Gastroesophageal sphincter (tissue), 4 donors: ENCODE results near the gene MTFP1. TPM values are rescaled to one million over a fixed set of nuclear protein-coding genes. Genes with fewer than 3 reads are reported as not detected.

Source experiments
- ATAC-seq: fragments of 150-250 bp; one replicate; pipeline ENCODE4 v1.9.1; 2016; ENCODE audit warnings: mild to moderate bottlenecking, moderate library complexity
- H3K27ac ChIP-seq, 4 donors: fragments of 200-600 bp; sonication (generic) in 3 of 4; 1 replicate in 3 of 4; 2 replicates in 1 of 4; pipeline ENCODE4 v1.5.1; 2016 to 2019
- H3K27me3 ChIP-seq: fragments of 200-600 bp; sonication (generic); one replicate; pipeline ENCODE4 v1.5.1; 2019
- H3K36me3 ChIP-seq, 2 donors: fragments of 200-600 bp; sonication (generic); one replicate each; pipeline ENCODE4 v1.5.1; 2019; ENCODE audit warnings: control low read depth in 1 of 2
- H3K4me1 ChIP-seq, 3 donors: fragments of 200-600 bp; sonication (generic); 1 replicate in 2 of 3; 2 replicates in 1 of 3; pipeline ENCODE4 v1.5.1; 2016 to 2019; ENCODE audit warnings: control low read depth in 2 of 3
- H3K4me3 ChIP-seq, 2 donors: fragments of 200-600 bp; sonication (generic); one replicate each; pipeline ENCODE4 v1.5.1; 2019; ENCODE audit warnings: mild to moderate bottlenecking in 1 of 2, moderate library complexity in 1 of 2
- H3K9me3 ChIP-seq, 3 donors: fragments of 200-600 bp; sonication (generic); one replicate each; pipeline ENCODE4 v1.5.1; 2017 to 2019; ENCODE audit warnings: control low read depth in 2 of 3
- EP300 ChIP-seq: sonication (generic); formaldehyde crosslinking; IDR thresholded peaks from one replicate; pipeline ENCODE4 v1.6.1; 2017; ENCODE audit warnings: antibody characterized with exemption, mild to moderate bottlenecking
- POLR2A ChIP-seq, 2 donors: fragments of 450-650 bp; IDR thresholded peaks; one replicate each; pipeline ENCODE4 v1.6.1; 2017; ENCODE audit warnings: antibody characterized with exemption in 2 of 2, mild to moderate bottlenecking in 2 of 2, moderate library complexity in 1 of 2
- POLR2AphosphoS5 ChIP-seq: sonication (generic); formaldehyde crosslinking; IDR thresholded peaks from one replicate; pipeline ENCODE4 v1.6.1; 2017; ENCODE audit warnings: antibody characterized with exemption
- whole genome bisulfite sequencing, 2 donors: methylation state at CpG; one replicate each; pipeline ENCODE4 v1.1.5; 2018; ENCODE audit warnings: low coverage in 1 of 2; 5-methylcytosine and 5-hydroxymethylcytosine counted together
- total RNA-seq, 4 donors: library from RNA; depleted of rRNA; stranded (reverse); fragments of >200 nt; gene quantifications; one replicate each; pipeline ENCODE4 v1.1.0, GENCODE V29; 2016
- TF ChIP-seq, protein P1 (sequence below), 4 experiments: fragments of 200-600 bp in 2 of 4; fragments of 450-650 bp in 2 of 4; sonication (generic) in 1 of 4; IDR thresholded peaks; one replicate each; pipeline ENCODE4 v1.5.1; 2017 to 2019; ENCODE audit warnings: antibody characterized with exemption in 4 of 4, mild to moderate bottlenecking in 2 of 4, moderate library complexity in 2 of 4

MTFP1 gene
- total RNA-seq, 4 donors from 2014 or later = 1.1 to 10.3 (median 6.3) TPM

GRCh38 chr22:30430933-30431332 is 5.4 kb downstream of the MTFP1 start:
- Histone ChIP-seq H3K27me3 (no peaks in the 10 kb centered on the region), H3K9me3 (no peaks in the 10 kb centered on the region), H3K27ac (no peak overlapping the region), H3K4me3 (no peak overlapping the region), H3K36me3 (no peaks in the 10 kb centered on the region), H3K4me1 (peaks cover 0 to 11% (median 3%) of the 10 kb centered on the region in 3 donors)
- TF ChIP-seq POLR2AphosphoS5 (no peak), POLR2A (IDR thresholded peaks at IDR 0.05) (no peak)
- TF ChIP-seq, protein P1, sequence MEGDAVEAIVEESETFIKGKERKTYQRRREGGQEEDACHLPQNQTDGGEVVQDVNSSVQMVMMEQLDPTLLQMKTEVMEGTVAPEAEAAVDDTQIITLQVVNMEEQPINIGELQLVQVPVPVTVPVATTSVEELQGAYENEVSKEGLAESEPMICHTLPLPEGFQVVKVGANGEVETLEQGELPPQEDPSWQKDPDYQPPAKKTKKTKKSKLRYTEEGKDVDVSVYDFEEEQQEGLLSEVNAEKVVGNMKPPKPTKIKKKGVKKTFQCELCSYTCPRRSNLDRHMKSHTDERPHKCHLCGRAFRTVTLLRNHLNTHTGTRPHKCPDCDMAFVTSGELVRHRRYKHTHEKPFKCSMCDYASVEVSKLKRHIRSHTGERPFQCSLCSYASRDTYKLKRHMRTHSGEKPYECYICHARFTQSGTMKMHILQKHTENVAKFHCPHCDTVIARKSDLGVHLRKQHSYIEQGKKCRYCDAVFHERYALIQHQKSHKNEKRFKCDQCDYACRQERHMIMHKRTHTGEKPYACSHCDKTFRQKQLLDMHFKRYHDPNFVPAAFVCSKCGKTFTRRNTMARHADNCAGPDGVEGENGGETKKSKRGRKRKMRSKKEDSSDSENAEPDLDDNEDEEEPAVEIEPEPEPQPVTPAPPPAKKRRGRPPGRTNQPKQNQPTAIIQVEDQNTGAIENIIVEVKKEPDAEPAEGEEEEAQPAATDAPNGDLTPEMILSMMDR (IDR thresholded peaks at IDR 0.05) = no peak
- WGBS, 2 donors = 70% methylated on average over 2 of the region's 4 CpGs; no CpG with 5 or more reads in 1 of the 2 donors
- ATAC-seq = no peak

GRCh38 chr22:30432096-30432495 is 6.5 kb downstream of the MTFP1 start:
- Histone ChIP-seq H3K4me3 (no peak overlapping the region), H3K9me3 (no peaks in the 10 kb centered on the region), H3K4me1 (no peaks in the 10 kb centered on the region), H3K27ac (no peak overlapping the region), H3K27me3 (no peaks in the 10 kb centered on the region), H3K36me3 (no peaks in the 10 kb centered on the region)
- no peak for ATAC-seq
- 100% methylated on average over 1 of the region's 4 CpGs; no CpG with 5 or more reads in 1 of the 2 donors for WGBS, 2 donors
- TF ChIP-seq POLR2A (IDR thresholded peaks at IDR 0.05) = no peak

DNA sequence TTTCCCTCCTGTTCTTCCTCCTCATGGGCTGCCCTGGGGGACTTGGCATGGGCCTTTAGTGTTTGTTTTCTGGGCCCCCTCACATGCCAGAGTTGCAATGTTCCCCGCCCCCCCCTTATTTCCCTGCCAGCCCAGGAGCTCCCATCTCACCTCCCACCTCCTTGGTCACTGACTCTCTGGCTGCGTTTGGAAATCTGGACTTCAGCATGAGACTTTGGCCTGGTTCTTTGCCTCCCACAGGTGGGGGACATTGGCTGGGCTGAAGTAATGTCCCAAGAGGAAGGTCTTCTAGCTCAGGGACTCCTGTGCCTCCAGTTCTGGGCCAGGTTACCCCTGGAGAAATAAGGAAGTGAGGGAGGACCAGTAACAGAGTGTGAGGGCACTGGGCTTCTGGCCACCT is 7.0 kb downstream of the MTFP1 start:
- Histone ChIP-seq H3K9me3 (no peaks in the 10 kb centered on the region), H3K36me3 (no peaks in the 10 kb centered on the region), H3K27me3 (no peaks in the 10 kb centered on the region), H3K4me1 (no peaks in the 10 kb centered on the region), H3K27ac (no peak overlapping the region), H3K4me3 (no peak overlapping the region)
- no peak for ATAC-seq
- WGBS, 2 donors = 20% methylated on average over 1 of the region's 2 CpGs; no CpG with 5 or more reads in 1 of the 2 donors
- no peak for TF ChIP-seq EP300
- TF ChIP-seq POLR2AphosphoS5 = no peak
- TF ChIP-seq POLR2A (IDR thresholded peaks at IDR 0.05) = no peak
- TF ChIP-seq, protein P1 (IDR thresholded peaks at IDR 0.05) = no peak

- WGBS, 2 donors = 93% methylated on average over 3 of the region's 3 CpGs; no CpG with 5 or more reads in 1 of the 2 donors
- no peak for ATAC-seq
- H3K4me3 ChIP-seq = no peak overlapping the region
- H3K9me3 ChIP-seq = no peaks in the 10 kb centered on the region
- no peak overlapping the region for H3K27ac ChIP-seq
- no peaks in the 10 kb centered on the region for H3K36me3 ChIP-seq
- no peaks in the 10 kb centered on the region for H3K4me1 ChIP-seq
- H3K27me3 ChIP-seq = peaks cover under 1% of the 10 kb centered on the region
- TF ChIP-seq POLR2A (IDR thresholded peaks at IDR 0.05) = no peak
- TF ChIP-seq POLR2AphosphoS5 = no peak
- TF ChIP-seq EP300 = no peak
- TF ChIP-seq, protein P1 (IDR thresholded peaks at IDR 0.05) = no peak
Observed at GRCh38 chr22:30433227-30433626, 7.7 kb downstream of the MTFP1 start.

DNA sequence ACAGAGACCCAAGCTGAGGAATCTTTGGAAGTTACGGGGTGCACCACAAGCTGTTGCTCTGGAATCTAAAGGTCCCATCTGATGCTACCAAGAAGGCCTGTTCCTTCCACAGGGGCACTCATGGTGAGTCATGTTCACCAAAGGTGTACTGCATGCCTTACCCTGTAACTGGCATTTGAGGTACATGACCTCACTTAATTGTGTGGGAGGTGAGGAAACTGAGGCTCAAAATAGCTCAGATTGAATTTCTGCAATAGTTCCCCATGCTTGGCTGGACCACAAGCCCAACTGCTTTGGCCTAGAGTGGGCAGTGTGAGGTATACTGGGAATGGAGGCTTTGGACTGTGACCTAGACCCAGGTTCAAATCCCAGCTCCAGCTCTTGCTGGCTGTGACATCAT is 8.2 kb downstream of the MTFP1 start:
- no peak for ATAC-seq
- Histone ChIP-seq H3K4me1 (no peaks in the 10 kb centered on the region), H3K4me3 (no peak overlapping the region), H3K27me3 (peaks cover 6% of the 10 kb centered on the region), H3K27ac (no peak overlapping the region), H3K9me3 (no peaks in the 10 kb centered on the region), H3K36me3 (no peaks in the 10 kb centered on the region)
- WGBS, 2 donors = no CpG with 5 or more reads among the region's 1 CpG
- no peak for TF ChIP-seq POLR2AphosphoS5
- TF ChIP-seq, protein P1 (IDR thresholded peaks at IDR 0.05) = no peak
- no peak for TF ChIP-seq EP300
- TF ChIP-seq POLR2A (IDR thresholded peaks at IDR 0.05) = no peak
